ENCODE results near the gene CPZ. TPM values are rescaled to one million over a fixed set of nuclear protein-coding genes. Genes with fewer than 3 reads are reported as not detected.

CPZ gene
- total and polyA plus RNA-seq, 2 of the 4 experiments (the other 2 are of a cell fraction): 0.90 to 10.3 TPM

DNA sequence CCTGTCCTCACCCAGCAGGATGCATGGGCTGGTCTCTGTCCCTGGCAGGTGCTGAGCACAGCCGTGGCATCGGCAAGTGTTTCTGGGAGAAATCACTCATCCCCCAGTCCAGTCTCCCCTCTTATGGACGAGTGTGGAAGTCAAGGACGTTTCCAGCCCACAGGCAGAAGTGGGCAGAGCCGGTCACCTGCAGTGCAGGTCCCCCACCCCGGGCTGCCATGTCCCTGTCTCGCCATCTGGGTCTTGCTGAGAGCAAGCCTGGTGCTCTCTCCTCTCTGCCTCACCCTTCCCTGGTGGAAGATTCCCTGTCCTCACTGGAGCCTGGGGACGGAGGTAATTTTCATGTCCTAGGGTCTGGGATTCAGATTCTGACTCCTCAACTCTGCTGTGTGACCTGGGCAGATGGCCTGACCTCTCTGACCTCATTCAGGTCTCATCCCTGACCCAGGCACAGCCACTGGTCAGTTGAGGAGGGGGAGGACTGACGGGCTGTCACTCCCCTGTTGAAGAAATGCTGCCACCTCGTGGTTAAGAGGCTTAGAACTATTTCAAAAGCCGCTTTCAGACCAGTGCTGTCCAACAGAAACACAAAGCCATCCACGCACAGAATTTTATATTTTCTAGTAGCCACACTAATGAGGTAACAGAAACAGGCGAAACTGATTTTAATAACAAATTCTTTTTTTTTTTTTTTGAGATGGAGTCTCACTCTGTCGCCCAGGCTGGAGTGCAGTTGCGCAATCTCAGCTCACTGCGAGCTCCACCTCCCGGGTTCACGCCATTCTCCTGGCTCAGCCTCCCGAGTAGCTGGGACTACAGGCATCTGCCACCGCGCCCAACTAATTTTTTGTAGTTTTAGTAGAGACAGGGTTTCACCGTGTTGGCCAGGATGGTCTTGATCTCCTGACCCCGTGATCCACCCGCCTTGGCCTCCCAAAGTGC, 1.8 kb downstream of the CPZ start:
- H2AK9ac ChIP-seq (replicated peaks; ENCODE audit: low read depth, low read length, poor library complexity): peak overlapping the region; percentile 86
- H4K8ac ChIP-seq (ENCODE audit: low read depth in 2 of 2, low read length in 2 of 2): no peak overlapping the region
- H3K4me2 ChIP-seq (ENCODE audit: low read depth, low read length): peak overlapping the region; percentile 49; the same call in 1 of the 2 replicates
- ChIA-PET CTCF (interaction anchor here (0.7 to 1.0 kb wide), 2 partner anchors 103 to 121 kb away, joined by 3 to 4 read pairs; no protein-coding TSS in a partner anchor), POLR2A (ENCODE audit: unreplicated experiment) (no interaction called here)
- peaks cover 34% of the 10 kb centered on the region for H3K27me3 ChIP-seq (ENCODE audit: control insufficient read depth, insufficient read depth, low read length)
- no peak overlapping the region for H4K91ac ChIP-seq (ENCODE audit: insufficient read depth, low read depth, low read length)
- H3K56ac ChIP-seq (ENCODE audit: extremely low read depth, insufficient read depth, low read length): no peak overlapping the region
- H3K4ac ChIP-seq (ENCODE audit: low read depth, low read length): no peak overlapping the region
- 53% methylated on average over 2 of the region's 24 CpGs; no CpG with 5 or more reads in 1 of the 2 experiments for WGBS, 2 experiments (ENCODE audit: extremely low coverage in 2 of 2, insufficient read length in 1 of 2)
- H2BK20ac ChIP-seq (ENCODE audit: low read depth, low read length): no peak overlapping the region
- no peak overlapping the region for H2BK5ac ChIP-seq (ENCODE audit: low read depth, low read length, poor library complexity, severe bottlenecking)
- H3K9me3 ChIP-seq (ENCODE audit: control insufficient read depth, insufficient read depth, low read length): no peaks in the 10 kb centered on the region
- H3K27ac ChIP-seq (ENCODE audit: insufficient read depth, low read length): no peak overlapping the region
- BruUV-seq (replicated peaks): no TSS peak
- no peak overlapping the region for H3K18ac ChIP-seq (ENCODE audit: low read depth, low read length)
- H3K23ac ChIP-seq (ENCODE audit: low read depth, low read length): no peak overlapping the region
- no peak overlapping the region for H4K5ac ChIP-seq (ENCODE audit: low read depth, low read length)
- H4K20me1 ChIP-seq (ENCODE audit: insufficient read depth, low read length): peaks cover 10% of the 10 kb centered on the region
- no peaks in the 10 kb centered on the region for H3K9me1 ChIP-seq (ENCODE audit: insufficient read depth, low read length)
- peak overlapping the region; percentile 64 for H2AFZ ChIP-seq (replicated peaks; ENCODE audit: low read length, poor library complexity)
- no peak overlapping the region; the same call in 1 of the 2 replicates for H3K4me3 ChIP-seq (ENCODE audit: insufficient read depth, low read depth, low read length)
- no peak overlapping the region for H3K9ac ChIP-seq (ENCODE audit: low read depth, low read length)
- no peak overlapping the region for H3K14ac ChIP-seq (replicated peaks; ENCODE audit: low read depth, low read length)
- intact Hi-C loops (cut with micrococcal nuclease) (loop anchor here (1.0 kb wide), 2 partner anchors 122 to 126 kb away; no protein-coding TSS in a partner anchor), dilution Hi-C loops (cut with HindIII; ENCODE audit: low sequenced_read_pairs, unreplicated experiment) (no loop called here), in situ Hi-C loops (cut with MboI; ENCODE audit: low sequenced_read_pairs) (loop anchor here (5.0 kb wide), 1 partner anchor 132 kb away; no protein-coding TSS in a partner anchor)
- no peak overlapping the region for H2BK15ac ChIP-seq (ENCODE audit: low read depth, low read length)
- peaks cover 6% of the 10 kb centered on the region; the same call in 1 of the 2 replicates for H3K36me3 ChIP-seq (ENCODE audit: control insufficient read depth, insufficient read depth, low read length)
- H3K79me1 ChIP-seq (ENCODE audit: low read depth in 1 of 2, low read length in 2 of 2): no peaks in the 10 kb centered on the region
- DNase-seq (peak; percentile 72), ATAC-seq (ENCODE audit: low read depth) (peak; percentile 53)
- H2AK5ac ChIP-seq (ENCODE audit: low read depth, low read length): no peak overlapping the region
- no peak overlapping the region for H2BK120ac ChIP-seq (ENCODE audit: low read depth, low read length)
- peaks cover 10% of the 10 kb centered on the region; the same call in 1 of the 2 replicates for H3K4me1 ChIP-seq (ENCODE audit: control insufficient read depth, insufficient read depth, low read length)
- TF ChIP-seq, protein P1, sequence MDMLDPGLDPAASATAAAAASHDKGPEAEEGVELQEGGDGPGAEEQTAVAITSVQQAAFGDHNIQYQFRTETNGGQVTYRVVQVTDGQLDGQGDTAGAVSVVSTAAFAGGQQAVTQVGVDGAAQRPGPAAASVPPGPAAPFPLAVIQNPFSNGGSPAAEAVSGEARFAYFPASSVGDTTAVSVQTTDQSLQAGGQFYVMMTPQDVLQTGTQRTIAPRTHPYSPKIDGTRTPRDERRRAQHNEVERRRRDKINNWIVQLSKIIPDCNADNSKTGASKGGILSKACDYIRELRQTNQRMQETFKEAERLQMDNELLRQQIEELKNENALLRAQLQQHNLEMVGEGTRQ (IDR thresholded peaks at IDR 0.05; ENCODE audit: low read depth, low read length): no peak
- TF ChIP-seq SMC3 (IDR thresholded peaks at IDR 0.05; ENCODE audit: low read depth, low read length) (peak; percentile 86), RAD21 (IDR thresholded peaks at IDR 0.05; ENCODE audit: low read length) (peak; percentile 89), RFX5 (IDR thresholded peaks at IDR 0.05; ENCODE audit: low read depth, low read length) (no peak), CHD1 (IDR thresholded peaks at IDR 0.05; ENCODE audit: low read depth, low read length) (no peak), FOS (IDR thresholded peaks at IDR 0.05; ENCODE audit: low read depth, low read length) (no peak), NFE2L2 (IDR thresholded peaks at IDR 0.05; ENCODE audit: low read depth, low read length) (no peak), POLR2A (IDR thresholded peaks at IDR 0.05; ENCODE audit: low read depth, low read length) (no peak), MAFK (IDR thresholded peaks at IDR 0.05; ENCODE audit: low read depth, low read length) (no peak), RCOR1 (IDR thresholded peaks at IDR 0.05; ENCODE audit: insufficient replicate concordance, low read length) (no peak), BHLHE40 (IDR thresholded peaks at IDR 0.05; ENCODE audit: low read depth, low read length) (no peak)
- TF ChIP-seq, protein P2, sequence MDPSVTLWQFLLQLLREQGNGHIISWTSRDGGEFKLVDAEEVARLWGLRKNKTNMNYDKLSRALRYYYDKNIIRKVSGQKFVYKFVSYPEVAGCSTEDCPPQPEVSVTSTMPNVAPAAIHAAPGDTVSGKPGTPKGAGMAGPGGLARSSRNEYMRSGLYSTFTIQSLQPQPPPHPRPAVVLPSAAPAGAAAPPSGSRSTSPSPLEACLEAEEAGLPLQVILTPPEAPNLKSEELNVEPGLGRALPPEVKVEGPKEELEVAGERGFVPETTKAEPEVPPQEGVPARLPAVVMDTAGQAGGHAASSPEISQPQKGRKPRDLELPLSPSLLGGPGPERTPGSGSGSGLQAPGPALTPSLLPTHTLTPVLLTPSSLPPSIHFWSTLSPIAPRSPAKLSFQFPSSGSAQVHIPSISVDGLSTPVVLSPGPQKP (IDR thresholded peaks at IDR 0.05; ENCODE audit: borderline replicate concordance, low read depth, low read length): no peak
- TF ChIP-seq, protein P3, sequence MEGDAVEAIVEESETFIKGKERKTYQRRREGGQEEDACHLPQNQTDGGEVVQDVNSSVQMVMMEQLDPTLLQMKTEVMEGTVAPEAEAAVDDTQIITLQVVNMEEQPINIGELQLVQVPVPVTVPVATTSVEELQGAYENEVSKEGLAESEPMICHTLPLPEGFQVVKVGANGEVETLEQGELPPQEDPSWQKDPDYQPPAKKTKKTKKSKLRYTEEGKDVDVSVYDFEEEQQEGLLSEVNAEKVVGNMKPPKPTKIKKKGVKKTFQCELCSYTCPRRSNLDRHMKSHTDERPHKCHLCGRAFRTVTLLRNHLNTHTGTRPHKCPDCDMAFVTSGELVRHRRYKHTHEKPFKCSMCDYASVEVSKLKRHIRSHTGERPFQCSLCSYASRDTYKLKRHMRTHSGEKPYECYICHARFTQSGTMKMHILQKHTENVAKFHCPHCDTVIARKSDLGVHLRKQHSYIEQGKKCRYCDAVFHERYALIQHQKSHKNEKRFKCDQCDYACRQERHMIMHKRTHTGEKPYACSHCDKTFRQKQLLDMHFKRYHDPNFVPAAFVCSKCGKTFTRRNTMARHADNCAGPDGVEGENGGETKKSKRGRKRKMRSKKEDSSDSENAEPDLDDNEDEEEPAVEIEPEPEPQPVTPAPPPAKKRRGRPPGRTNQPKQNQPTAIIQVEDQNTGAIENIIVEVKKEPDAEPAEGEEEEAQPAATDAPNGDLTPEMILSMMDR (conservative IDR thresholded peaks at IDR 0.05; ENCODE audit: low read depth, low read length): peak; percentile 84
